GM18951 (cell line): ENCODE measurements around the gene PTGES3L.

ENCODE experiments used
- POLR2A ChIP-seq: IDR thresholded peaks from 4 replicates; pipeline ENCODE4 v1.6.1; 2011; ENCODE audit warnings: mild to moderate bottlenecking; ENCODE audit not compliant: insufficient read length, insufficient read depth; ENCODE audit errors: extremely low read depth
- in situ Hi-C: fragments of 300-500 bp; cut with MboI; formaldehyde crosslinking; loops from one replicate; pipeline ENCODE4 v1.12.0; 2022; ENCODE audit warnings: low sequenced_read_pairs, mixed read lengths, inconsistent platforms; ENCODE audit not compliant: unreplicated experiment

Gene PTGES3L

GRCh38 chr17:43019418-43019817 is 39.5 kb upstream of the PTGES3L start:
- no peak for TF ChIP-seq POLR2A
- in situ Hi-C loops: no loop called here

- in situ Hi-C loops: no loop called here
- TF ChIP-seq POLR2A: no peak
Observed at GRCh38 chr17:43018932-43019331, 39.1 kb upstream of the PTGES3L start.

GRCh38 chr17:43018008-43018853 is 38.4 kb upstream of the PTGES3L start:
- in situ Hi-C loops: no loop called here
- TF ChIP-seq POLR2A: no peak

- no peak for TF ChIP-seq POLR2A
- in situ Hi-C loops: no loop called here
Observed at GRCh38 chr17:43016216-43016615, 36.3 kb upstream of the PTGES3L start.

GRCh38 chr17:43015579-43015978 is 35.7 kb upstream of the PTGES3L start:
- in situ Hi-C loops: no loop called here

GRCh38 chr17:43014649-43015542 is 35.0 kb upstream of the PTGES3L start:
- no peak for TF ChIP-seq POLR2A
- in situ Hi-C loops: no loop called here

More at GRCh38 chr17:43015579-43015978, 35.7 kb upstream of the PTGES3L start:
- TF ChIP-seq POLR2A: no peak

- in situ Hi-C loops: no loop called here
- no peak for TF ChIP-seq POLR2A
Observed at GRCh38 chr17:43014020-43014648, 34.3 kb upstream of the PTGES3L start.

GRCh38 chr17:43013296-43013695 is 33.4 kb upstream of the PTGES3L start:
- in situ Hi-C loops: no loop called here
- TF ChIP-seq POLR2A: no peak

- TF ChIP-seq POLR2A: no peak
- in situ Hi-C loops: no loop called here
Observed at GRCh38 chr17:43011728-43012472, 32.0 kb upstream of the PTGES3L start.

GRCh38 chr17:43010667-43011308 is 30.9 kb upstream of the PTGES3L start:
- in situ Hi-C loops: no loop called here
- no peak for TF ChIP-seq POLR2A

GRCh38 chr17:43006639-43007551 is 27.0 kb upstream of the PTGES3L start, which contains the start of gene IFI35:
TSS of gene IFI35 (plus strand) at chr17:43006784. CDS start at chr17:43006948, 164 bp downstream.
- peak; percentile 76 for TF ChIP-seq POLR2A
- in situ Hi-C loops: no loop called here
